IPS-NIHi11 (cell line): ENCODE measurements around the gene GALK1.

ENCODE experiments used
- DNase-seq: peaks from one replicate; pipeline ENCODE4 v3.0.0; 2012; ENCODE audit warnings: mixed read lengths, low spot score

GALK1 gene

DNA sequence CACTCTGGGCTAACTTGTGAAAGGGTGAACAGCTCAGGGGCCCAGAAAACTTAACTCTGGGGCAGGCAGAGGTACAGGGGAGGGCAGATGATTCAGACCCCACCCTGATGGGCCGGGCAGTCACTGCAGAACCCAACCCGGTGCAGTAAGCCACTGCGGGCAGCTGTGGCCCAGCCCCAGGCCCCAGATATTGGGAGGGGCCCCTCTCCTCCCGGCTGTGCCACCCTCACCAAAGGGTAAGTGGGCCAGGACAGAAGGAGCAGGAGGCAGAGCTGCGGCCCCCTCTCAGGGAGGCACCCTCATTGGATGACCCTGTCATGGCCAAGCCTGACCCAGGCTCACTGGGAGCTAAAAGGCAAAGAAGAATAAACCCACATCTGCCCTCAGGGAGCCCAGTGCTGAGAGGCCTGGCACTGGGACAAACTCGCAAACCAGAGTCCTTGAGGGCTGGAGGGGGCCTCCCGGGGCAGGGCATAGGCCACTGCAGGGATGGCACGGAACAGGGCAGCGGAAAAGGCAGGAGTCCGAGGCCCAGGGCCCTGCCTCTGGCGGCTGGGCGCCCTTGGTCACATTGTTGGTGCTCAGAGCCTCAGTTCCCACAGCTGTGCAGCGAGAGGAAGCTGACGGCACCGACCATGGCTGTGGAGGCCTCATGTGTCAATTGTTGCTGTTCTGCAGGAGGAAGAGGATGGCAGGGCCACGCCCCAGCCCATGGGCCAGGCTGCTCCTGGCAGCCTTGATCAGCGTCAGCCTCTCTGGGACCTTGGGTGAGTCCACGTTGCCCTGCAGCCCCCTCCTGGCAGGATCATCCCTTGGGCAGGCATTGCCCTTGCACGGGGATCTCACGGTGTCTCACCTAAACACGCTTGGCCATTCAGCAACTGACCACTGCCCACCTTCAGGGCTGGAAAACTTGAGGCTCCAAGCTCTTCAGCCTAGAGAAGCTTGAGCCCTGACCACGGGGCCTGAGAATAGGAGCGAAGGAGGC is 40.7 kb downstream of the GALK1 start:
- DNase-seq, result no peak

DNA sequence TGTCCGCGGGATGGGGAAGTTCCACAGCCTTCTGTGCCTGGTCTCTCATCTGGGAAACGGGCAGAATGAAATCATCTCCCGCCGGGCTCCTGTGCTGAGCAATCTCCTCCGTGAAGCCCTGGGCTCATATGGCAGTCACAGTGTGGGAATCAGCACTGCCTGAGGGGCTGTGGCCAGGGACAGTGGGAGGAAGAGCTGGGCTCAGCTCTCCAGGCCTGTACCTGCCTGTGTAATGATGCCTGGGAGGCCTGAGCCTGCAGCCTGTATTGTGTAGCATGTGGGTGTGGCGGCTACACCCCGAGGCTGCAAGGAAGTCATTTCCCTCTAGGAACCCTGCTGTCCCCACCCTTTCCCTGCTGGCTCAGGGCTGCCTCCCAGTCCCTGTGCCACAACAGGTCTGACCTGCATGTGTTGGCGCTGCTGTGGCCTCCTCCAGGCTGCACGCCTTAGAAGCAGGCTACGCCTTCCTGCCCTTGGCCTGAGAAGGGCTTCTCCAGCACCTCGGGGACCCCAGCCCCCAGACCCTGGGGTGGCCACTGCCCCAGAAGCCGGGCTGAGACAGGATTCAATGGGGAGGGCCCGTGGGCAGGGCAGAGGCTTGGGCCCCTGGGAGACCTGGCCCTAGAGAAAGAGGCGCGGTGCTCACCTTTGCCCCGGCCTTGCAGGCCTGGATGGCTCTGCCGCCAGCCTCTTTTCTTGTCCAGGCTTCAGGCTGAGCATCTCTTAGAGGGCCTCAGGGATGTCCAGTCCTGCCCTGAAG is 41.6 kb downstream of the GALK1 start:
- no peak for DNase-seq

DNA sequence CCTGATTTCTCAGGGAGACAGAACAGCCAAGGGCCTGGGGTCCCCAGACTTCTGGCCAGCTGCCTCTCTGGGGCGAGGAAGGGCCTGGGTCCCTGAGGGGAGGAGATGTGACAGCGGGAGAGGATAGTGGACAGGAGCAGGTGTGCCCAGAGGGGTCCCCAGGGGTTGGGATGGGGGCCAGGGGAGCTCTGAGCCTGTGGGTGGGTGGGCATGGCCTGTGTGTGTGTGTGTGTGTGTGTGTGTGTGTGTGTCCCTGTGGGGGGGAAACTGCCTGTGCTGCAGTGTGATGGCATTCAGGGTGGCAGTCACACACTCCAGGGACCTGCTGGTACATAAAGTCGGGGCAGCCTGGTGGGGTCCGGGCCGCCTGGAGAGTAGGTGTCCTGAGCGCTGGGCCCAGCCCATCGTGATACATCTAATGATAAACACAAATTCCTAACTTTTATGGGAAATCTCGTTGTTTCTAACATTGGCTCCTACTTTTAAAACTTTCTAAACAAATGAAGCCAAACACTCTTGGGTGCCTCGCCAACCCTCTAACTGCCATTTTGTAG is 42.4 kb downstream of the GALK1 start:
- DNase-seq, result no peak

DNA sequence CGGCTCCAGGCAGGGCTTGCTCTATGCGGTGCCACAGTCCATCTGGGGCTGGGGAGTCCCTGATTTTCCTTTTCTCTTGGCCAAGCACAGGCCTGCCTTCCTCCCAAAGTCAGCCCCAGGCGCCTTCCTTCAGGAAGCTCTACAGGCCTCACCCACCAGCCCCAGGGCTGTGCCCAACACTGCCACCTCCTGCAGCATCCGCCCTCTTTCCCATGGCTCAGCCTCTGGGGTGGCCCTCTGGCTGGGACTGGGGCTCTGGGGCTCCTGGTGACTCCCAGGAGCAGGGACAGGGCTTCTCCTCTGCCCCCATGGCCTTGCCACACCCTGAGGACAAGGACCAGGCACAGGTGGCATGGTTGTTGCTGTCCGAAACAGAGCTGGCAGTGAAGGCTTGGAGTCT is 42.9 kb downstream of the GALK1 start:
- no peak for DNase-seq

DNA sequence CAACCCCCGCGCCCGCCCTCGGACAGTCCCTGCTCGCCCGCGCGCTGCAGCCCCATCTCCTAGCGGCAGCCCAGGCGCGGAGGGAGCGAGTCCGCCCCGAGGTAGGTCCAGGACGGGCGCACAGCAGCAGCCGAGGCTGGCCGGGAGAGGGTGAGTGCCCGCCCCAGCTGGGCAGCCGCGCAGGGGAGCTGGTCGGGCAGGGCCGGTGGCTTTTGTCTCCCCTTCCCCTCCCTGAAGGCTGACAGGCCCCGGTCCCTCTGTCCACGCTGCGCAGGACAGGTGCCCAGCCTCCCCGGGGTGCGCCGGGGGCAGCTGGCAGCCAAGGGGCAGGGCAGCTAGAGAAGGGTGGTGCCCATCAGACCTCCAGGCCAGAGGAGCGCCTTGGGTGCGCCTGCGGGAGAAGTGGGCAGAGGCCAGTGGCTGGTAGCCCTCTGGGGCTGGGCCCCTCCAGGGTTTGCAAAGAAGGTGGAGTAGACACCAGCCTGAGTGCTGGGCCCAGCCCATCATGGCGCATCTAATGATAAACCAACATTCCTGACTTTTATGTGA is 43.5 kb downstream of the GALK1 start:
- no peak for DNase-seq

DNA sequence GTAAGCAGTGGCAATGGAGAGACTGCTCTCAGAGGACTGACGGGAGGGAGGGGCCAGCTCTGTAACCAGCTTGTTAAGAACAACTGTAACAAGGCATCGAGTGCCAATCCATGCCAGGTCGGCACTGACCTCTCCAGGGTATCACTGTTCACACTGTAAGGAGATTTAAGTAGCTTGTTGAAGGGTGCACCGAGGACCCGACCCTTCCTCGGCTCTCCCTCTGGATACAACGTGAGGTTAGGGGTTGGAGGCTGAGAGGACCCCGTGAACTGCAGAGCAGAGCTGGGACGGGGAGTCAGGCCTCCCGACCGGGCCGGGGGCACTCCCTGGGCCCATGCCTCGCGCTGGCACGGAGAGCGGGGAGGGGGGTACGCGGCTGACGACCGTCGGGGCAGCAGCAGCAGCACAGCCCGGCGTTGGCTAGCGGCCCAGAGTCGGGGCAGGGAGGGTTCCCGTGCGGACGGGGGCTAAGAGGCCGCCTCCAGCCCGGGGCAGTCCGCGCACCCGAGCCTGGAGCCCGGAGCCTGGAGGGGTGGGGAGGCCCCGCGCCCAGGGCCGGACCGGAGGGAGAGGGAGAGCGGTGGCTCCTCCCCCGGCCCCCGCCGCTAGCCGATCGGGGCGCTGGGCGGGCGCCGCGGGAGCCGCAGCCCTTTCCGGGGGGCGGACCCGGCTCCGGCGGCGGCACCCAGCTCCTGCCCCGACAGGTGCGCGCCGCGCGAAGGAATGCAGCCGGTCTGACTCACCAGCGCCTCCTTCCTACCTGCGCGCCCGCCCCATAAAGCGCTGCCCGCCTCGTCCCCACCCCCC is 44.1 kb downstream of the GALK1 start, which contains the start of gene ITGB4:
Gene ITGB4 (plus strand): TSS at position 804 of the 807 bp plus-strand sequence. CDS start 3,245 bp downstream, outside the sequence.
- DNase-seq, result peak; percentile 96

DNA sequence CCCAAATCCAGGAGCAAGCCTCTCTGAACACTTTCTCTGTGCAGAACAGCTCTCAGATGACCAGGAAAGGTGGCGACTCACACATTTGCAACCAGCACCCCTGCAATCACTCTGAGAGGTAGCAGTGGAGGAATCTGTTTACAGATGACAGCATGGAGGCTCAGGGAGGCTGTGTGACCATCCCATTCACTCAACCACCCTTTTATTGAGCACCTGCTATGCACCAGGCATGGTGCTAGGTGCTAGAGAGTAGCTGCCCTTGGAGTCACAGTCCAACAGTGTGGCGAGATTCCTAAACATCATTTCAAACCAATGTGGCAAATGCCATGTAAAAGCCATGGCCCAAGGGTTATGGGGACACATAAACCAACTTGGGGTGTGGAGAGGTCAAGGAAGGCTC is 45.3 kb downstream of the GALK1 start:
- no peak for DNase-seq

DNA sequence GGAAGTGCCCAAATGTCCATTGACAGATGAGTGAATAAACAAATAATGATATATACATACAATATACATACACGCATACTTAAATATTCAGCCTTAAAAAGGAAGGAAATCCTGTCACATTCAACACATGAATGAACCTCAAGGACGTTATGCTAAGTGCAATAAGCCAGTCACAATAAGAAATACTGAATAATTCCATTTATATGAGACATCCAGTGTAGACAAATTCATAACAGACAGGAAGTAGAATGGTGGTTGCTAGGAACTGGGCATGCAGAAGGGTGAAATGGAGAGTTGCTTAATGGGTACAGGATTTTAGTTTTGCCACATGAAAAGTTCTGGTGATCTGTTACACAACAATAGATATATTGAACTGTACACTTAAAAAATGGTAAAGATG is 52.5 kb downstream of the GALK1 start:
- DNase-seq, result no peak
